ENCODE data around the gene NCAM2. TPM values are rescaled to one million over a fixed set of nuclear protein-coding genes. Genes with fewer than 3 reads are reported as not detected.

Gene NCAM2
- total and polyA plus RNA-seq, 2 of the 4 experiments (the other 2 are of a cell fraction), result 2.7 to 5.0 TPM

DNA sequence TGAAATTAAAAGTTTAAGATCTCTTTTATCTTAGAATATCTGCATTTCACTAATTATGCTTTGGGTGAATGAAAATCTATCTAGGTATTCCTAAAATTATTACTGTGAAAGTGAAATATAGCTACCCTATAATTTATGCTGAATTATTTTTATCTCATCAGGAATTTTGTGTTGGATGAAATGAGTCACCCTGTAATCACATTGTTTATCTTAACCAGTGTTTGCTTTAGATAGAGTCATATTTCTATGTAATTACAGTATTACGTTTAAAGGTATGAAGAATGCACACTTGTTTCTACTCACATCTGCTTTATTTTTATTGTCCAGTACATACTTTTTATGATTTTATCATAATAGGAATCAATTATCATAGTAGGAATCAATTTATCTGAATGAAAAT lies 249.2 kb downstream of the NCAM2 start:
- TF ChIP-seq, protein P1, sequence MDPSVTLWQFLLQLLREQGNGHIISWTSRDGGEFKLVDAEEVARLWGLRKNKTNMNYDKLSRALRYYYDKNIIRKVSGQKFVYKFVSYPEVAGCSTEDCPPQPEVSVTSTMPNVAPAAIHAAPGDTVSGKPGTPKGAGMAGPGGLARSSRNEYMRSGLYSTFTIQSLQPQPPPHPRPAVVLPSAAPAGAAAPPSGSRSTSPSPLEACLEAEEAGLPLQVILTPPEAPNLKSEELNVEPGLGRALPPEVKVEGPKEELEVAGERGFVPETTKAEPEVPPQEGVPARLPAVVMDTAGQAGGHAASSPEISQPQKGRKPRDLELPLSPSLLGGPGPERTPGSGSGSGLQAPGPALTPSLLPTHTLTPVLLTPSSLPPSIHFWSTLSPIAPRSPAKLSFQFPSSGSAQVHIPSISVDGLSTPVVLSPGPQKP (IDR thresholded peaks at IDR 0.05; ENCODE audit: borderline replicate concordance, low read depth, low read length), result no peak
- peak; percentile 79; the same call in 1 of the 2 replicates for TF ChIP-seq FOS (IDR thresholded peaks at IDR 0.05; ENCODE audit: low read depth, low read length)
- H3K56ac ChIP-seq (ENCODE audit: extremely low read depth, insufficient read depth, low read length), result no peak overlapping the region
- H3K4ac ChIP-seq (ENCODE audit: low read depth, low read length), result no peak overlapping the region
- no peak overlapping the region for H3K18ac ChIP-seq (ENCODE audit: low read depth, low read length)
- intact Hi-C loops (cut with micrococcal nuclease), result no loop called here
- H3K9me1 ChIP-seq (ENCODE audit: insufficient read depth, low read length), result no peaks in the 10 kb centered on the region
- dilution Hi-C loops (cut with HindIII; ENCODE audit: low sequenced_read_pairs, unreplicated experiment), result no loop called here
- no peak overlapping the region for H2AK5ac ChIP-seq (ENCODE audit: low read depth, low read length)
- no CpG with 5 or more reads among the region's 1 CpG for WGBS, 2 experiments (ENCODE audit: extremely low coverage in 2 of 2, insufficient read length in 1 of 2)
- H2AK9ac ChIP-seq (replicated peaks; ENCODE audit: low read depth, low read length, poor library complexity), result no peak overlapping the region
- H3K23ac ChIP-seq (ENCODE audit: low read depth, low read length), result no peak overlapping the region
- no peaks in the 10 kb centered on the region for H3K27me3 ChIP-seq (ENCODE audit: control insufficient read depth, insufficient read depth, low read length)
- peak overlapping the region; percentile 65 for H2BK5ac ChIP-seq (ENCODE audit: low read depth, low read length, poor library complexity, severe bottlenecking)
- no TSS peak for BruUV-seq (replicated peaks)
- ChIA-PET POLR2A (ENCODE audit: unreplicated experiment) (no interaction called here), CTCF (no interaction called here)
- no peaks in the 10 kb centered on the region for H3K4me1 ChIP-seq (ENCODE audit: control insufficient read depth, insufficient read depth, low read length)
- H2BK120ac ChIP-seq (ENCODE audit: low read depth, low read length), result no peak overlapping the region
- no peak overlapping the region for H3K14ac ChIP-seq (replicated peaks; ENCODE audit: low read depth, low read length)
- H2BK15ac ChIP-seq (ENCODE audit: low read depth, low read length), result no peak overlapping the region
- H3K4me3 ChIP-seq (ENCODE audit: insufficient read depth, low read depth, low read length), result no peak overlapping the region
- no peak overlapping the region for H3K9ac ChIP-seq (ENCODE audit: low read depth, low read length)
- DNase-seq, result peak; percentile 63
- no peaks in the 10 kb centered on the region for H3K36me3 ChIP-seq (ENCODE audit: control insufficient read depth, insufficient read depth, low read length)
- no peaks in the 10 kb centered on the region for H4K20me1 ChIP-seq (ENCODE audit: insufficient read depth, low read length)
- H4K5ac ChIP-seq (ENCODE audit: low read depth, low read length), result no peak overlapping the region
- no peak overlapping the region for H3K4me2 ChIP-seq (ENCODE audit: low read depth, low read length)
- H3K79me1 ChIP-seq (ENCODE audit: low read depth in 1 of 2, low read length in 2 of 2), result no peaks in the 10 kb centered on the region
- no peak overlapping the region for H2AFZ ChIP-seq (replicated peaks; ENCODE audit: low read length, poor library complexity)
- no peak overlapping the region for H4K91ac ChIP-seq (ENCODE audit: insufficient read depth, low read depth, low read length)
- H3K27ac ChIP-seq (ENCODE audit: insufficient read depth, low read length), result no peak overlapping the region
- no peak overlapping the region for H4K8ac ChIP-seq (ENCODE audit: low read depth in 2 of 2, low read length in 2 of 2)
- peak; percentile 48; the same call in 1 of the 2 replicates for ATAC-seq (ENCODE audit: low read depth)
- H3K9me3 ChIP-seq (ENCODE audit: control insufficient read depth, insufficient read depth, low read length), result no peaks in the 10 kb centered on the region
- in situ Hi-C loops (cut with MboI; ENCODE audit: low sequenced_read_pairs), result loop anchor here (25.0 kb wide), 2 partner anchors 440 to 1540 kb away; no protein-coding TSS in a partner anchor
- H2BK20ac ChIP-seq (ENCODE audit: low read depth, low read length), result no peak overlapping the region
